ENCODE results near the gene NTSR2. TPM values are rescaled to one million over a fixed set of nuclear protein-coding genes. Genes with fewer than 3 reads are reported as not detected.

Gene NTSR2
- total and polyA plus RNA-seq, 8 donors: not detected

DNA sequence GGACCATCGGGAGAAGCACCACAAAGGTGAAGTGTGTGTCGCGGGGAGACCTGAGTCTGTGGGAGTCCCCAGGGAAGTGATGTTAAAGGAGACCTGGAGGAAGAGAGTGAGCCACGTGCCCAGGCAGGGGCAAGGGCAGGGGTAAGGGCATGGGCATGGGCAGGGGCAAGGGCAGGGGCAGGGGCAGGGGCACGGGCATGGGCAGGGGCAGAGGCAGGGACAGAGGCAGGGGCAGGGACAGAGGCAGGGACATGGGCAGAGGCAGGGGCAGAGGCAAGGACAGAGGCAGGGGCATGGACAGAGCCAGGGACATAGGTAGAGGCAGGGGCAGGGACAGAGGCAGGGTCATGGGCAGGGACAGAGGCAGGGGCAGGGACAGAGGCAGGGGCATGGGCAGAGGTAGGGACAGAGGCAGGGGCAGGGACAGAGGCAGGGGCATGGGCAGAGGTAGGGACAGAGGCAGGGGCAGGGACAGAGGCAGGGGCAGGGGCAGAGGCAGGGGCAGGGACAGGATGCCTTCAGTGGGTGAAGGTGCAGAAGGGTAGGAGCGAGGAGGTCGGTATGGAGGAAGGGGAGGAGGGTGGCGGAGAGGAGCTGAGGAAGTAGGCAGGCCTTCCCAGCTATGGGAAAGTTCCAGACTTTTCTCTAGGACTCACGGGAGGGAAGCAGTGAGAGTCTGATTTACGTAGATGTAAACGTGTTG is 33.3 kb downstream of the NTSR2 start:
- H3K36me3 ChIP-seq: no peaks in the 10 kb centered on the region
- no peak overlapping the region for H3K27ac ChIP-seq
- no peaks in the 10 kb centered on the region for H3K4me1 ChIP-seq
- no peak overlapping the region for H3K4me3 ChIP-seq
- ATAC-seq (no peak), DNase-seq (no peak), FAIRE-seq (no peak)
- no peak for TF ChIP-seq CTCF (IDR thresholded peaks at IDR 0.05)
- H3K27me3 ChIP-seq: no peaks in the 10 kb centered on the region
- 85 to 90% methylated on average over 11 of the region's 11 CpGs for WGBS, 2 donors
- no peaks in the 10 kb centered on the region for H3K9me3 ChIP-seq
- intact Hi-C loops (cut with DNase I): no loop called here

- no peak for FAIRE-seq
- H3K27me3 ChIP-seq: no peaks in the 10 kb centered on the region
- DNase-seq: no peak
- no peak for TF ChIP-seq CTCF (IDR thresholded peaks at IDR 0.05)
- intact Hi-C loops (cut with DNase I): no loop called here
- no peaks in the 10 kb centered on the region for H3K9me3 ChIP-seq
- 91 to 95% methylated on average over 15 of the region's 15 CpGs for WGBS, 2 donors
- no peaks in the 10 kb centered on the region for H3K4me1 ChIP-seq
- H3K4me3 ChIP-seq: no peak overlapping the region
- H3K27ac ChIP-seq: no peak overlapping the region
- H3K36me3 ChIP-seq: no peaks in the 10 kb centered on the region
- no peak for ATAC-seq
Measured at GRCh38 chr2:11635141-11635540, 34.9 kb downstream of the NTSR2 start.

GRCh38 chr2:11634584-11634983 is 35.4 kb downstream of the NTSR2 start:
- H3K27me3 ChIP-seq: no peaks in the 10 kb centered on the region
- WGBS, 2 donors: 90 to 91% methylated on average over 15 of the region's 15 CpGs
- no peak overlapping the region for H3K4me3 ChIP-seq
- no peak for ATAC-seq
- no peaks in the 10 kb centered on the region for H3K4me1 ChIP-seq
- no peaks in the 10 kb centered on the region for H3K36me3 ChIP-seq
- intact Hi-C loops (cut with DNase I): no loop called here
- H3K9me3 ChIP-seq: no peaks in the 10 kb centered on the region
- no peak for TF ChIP-seq CTCF (IDR thresholded peaks at IDR 0.05)
- no peak overlapping the region for H3K27ac ChIP-seq
- no peak for FAIRE-seq
- no peak for DNase-seq

DNA sequence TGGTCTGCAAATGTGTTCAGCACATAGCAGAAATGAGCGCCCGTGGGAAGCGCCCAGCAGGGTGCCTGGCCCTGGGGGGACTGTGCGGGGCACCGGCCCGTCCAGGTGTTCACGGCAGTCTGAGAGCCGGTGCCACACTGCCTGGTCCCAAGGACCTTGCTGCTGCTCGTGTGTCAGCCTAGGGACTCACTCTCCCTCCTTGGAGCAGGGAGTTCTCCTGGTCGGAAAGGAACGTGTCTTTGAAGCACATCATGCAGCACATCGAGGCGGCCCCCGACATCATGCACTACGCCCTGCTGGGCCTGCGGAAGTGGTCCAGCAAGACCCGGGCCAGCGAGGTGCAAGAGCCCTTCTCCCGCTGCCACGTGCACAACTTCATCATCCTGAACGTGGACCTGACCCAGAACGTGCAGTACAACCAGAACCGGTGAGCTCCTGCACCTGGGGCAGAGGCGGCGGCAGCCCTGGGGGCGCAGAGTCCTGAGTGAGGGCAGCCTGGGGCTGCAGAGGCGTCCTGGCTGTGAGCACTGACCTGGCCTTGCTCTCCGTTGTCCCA is 36.0 kb downstream of the NTSR2 start:
- H3K4me1 ChIP-seq: no peaks in the 10 kb centered on the region
- no peaks in the 10 kb centered on the region for H3K27me3 ChIP-seq
- no peak for TF ChIP-seq CTCF (IDR thresholded peaks at IDR 0.05)
- 90 to 93% methylated on average over 28 of the region's 28 CpGs for WGBS, 2 donors
- H3K9me3 ChIP-seq: no peaks in the 10 kb centered on the region
- no peaks in the 10 kb centered on the region for H3K36me3 ChIP-seq
- DNase-seq (no peak), ATAC-seq (no peak), FAIRE-seq (no peak)
- intact Hi-C loops (cut with DNase I): no loop called here
- no peak overlapping the region for H3K4me3 ChIP-seq
- H3K27ac ChIP-seq: no peak overlapping the region

DNA sequence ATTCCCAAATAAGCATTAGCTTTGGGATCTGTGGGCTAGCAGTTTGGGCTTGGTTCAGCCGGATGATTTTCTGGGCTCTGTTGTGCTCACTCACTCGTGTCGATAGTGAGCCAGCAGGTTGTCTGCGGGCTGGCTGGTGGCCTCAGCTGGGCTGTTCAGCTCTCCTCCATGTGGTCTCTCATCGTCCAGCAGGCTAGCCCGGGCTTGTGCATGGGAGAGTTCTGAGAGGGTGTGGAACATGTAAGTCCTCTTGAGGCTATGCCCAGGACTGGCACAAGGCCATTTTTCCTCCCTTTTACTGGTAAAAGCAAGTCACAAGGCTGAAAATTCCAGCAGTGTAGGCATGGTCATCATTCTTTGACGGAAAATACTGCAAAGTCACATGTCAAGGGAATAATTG is 38.5 kb downstream of the NTSR2 start:
- H3K4me3 ChIP-seq: no peak overlapping the region
- no peak for ATAC-seq
- no peak for FAIRE-seq
- no peaks in the 10 kb centered on the region for H3K9me3 ChIP-seq
- H3K36me3 ChIP-seq: no peaks in the 10 kb centered on the region
- DNase-seq: no peak
- no peaks in the 10 kb centered on the region for H3K4me1 ChIP-seq
- H3K27me3 ChIP-seq: no peaks in the 10 kb centered on the region
- WGBS, 2 donors: 92 to 94% methylated on average over 7 of the region's 7 CpGs
- no peak for TF ChIP-seq CTCF (IDR thresholded peaks at IDR 0.05)
- no peak overlapping the region for H3K27ac ChIP-seq
- intact Hi-C loops (cut with DNase I): no loop called here
